ENCODE measurements around the gene DGKI.

GRCh38 chr7:137895301-137896221, 48.8 kb upstream of the DGKI start:
- no peak for TF ChIP-seq CTCF (IDR thresholded peaks at IDR 0.05)
- no peak for TF ChIP-seq NFYB (CRISPR knock-in tag; conservative IDR thresholded peaks at IDR 0.05; ENCODE audit: low read depth)
- no peak for TF ChIP-seq FOXJ3 (CRISPR knock-in tag; IDR thresholded peaks at IDR 0.05; ENCODE audit: borderline replicate concordance)
- TF ChIP-seq ZSCAN18 (CRISPR knock-in tag; IDR thresholded peaks at IDR 0.05) = no peak
